HG03575 (cell line): ENCODE results near the gene GOLGA6L7.
"Not testable (repeated sequence)": the region's sequence is repeated elsewhere in the genome, so short reads cannot be mapped to it uniquely, and the experiment has no call there.

ENCODE experiments used
- ATAC-seq: cut with Tn5 transposase; IDR thresholded peaks from one replicate; pipeline ENCODE4 v1.9.1; 2021; ENCODE audit not compliant: unreplicated experiment, insufficient number of reproducible peaks, low FRiP score; ENCODE audit errors: extremely low read depth

Gene GOLGA6L7

DNA sequence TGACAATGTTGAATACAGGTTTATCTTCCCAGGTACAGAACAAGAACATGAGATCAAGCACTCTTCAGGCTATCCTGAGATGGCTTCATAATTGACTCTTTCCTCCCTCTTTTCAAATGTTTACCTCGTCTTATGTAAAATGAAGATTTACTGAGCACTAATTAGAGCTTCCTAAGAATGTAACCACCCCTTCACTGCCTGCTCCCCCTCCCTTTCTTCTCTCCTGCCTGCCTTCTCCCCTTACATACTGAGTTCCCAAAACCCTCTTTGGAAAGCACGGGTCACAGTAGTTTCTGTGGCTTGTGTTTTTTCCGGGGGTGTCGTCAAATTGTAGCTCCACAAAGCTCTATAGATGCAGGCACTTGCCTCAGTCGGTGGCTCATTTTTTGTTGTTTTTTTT, 5.2 kb upstream of the GOLGA6L7 start:
- not testable (repeated sequence) for ATAC-seq

DNA sequence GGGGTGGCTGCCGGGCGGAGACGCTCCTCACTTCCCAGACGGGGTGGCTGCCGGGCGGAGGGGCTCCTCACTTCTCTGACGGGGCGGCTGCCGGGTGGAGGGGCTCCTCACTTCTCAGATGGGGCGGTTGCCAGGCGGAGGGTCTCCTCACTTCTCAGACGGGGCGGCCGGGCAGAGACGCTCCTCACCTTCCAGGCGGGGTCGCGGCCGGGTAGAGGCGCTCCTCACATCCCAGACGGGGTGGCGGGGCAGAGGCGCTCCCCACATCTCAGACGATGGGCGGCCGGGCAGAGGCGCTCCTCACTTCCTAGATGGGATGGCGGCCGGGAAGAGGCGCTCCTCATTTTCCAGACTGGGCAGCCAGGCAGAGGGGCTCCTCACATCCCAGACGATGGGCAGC, 1.3 kb upstream of the GOLGA6L7 start:
- ATAC-seq, result not testable (repeated sequence)

DNA sequence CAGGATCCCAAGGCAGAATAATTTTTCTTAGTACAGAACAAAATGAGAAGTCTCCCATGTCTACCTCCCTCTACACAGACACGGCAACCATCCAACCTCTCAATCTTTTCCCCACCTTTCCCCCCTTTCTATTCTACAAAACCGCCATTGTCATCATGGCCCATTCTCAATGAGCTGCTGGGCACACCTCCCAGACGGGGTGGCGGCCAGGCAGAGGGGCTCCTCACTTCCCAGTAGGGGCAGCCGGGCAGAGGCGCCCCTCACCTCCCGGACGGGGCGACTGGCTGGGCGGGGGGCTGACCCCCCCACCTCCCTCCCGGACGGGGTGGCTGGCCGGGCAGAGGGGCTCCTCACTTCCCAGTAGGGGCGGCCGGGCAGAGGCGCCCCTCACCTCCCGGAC, 827 bp upstream of the GOLGA6L7 start:
- ATAC-seq, result not testable (repeated sequence)

DNA sequence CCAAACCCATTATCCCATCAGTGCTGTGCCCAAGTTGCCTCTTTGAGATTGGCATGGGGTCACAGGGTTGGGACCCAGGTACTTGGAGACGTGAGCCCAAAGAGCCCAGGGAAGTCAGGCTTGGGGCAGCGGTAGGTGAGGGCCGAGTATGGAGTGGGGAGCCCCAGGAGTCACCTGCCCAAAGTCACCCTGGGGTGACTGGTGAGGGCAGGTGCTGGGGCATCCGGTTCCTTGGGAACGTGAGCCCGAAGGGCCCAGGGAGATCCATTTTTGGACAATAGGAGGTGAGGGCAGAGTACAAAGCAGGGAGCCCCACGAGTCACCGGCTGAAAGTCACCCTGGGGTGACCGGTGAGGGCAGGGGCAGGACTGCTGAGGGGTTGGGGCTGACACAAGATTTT, 485 bp downstream of the GOLGA6L7 start:
- ATAC-seq, result not testable (repeated sequence)

DNA sequence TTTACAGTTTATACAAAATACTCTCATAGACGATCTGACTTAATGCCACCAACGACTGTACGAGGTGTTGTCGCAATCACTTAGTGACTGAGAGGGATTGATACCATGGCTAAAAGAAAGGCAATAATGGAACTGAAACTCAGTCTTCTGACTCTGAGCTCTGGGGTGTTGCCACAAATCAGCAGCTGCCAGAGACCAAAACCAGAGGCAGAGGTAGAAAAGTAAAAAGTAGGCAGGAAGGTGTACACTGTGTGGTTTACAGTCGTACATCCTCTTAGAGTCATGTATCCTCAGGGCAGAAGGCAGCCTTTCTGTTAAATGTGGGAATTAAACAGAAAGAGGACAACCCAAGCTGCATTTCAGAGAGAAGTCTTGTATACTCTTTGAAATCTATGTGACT, 1.2 kb downstream of the GOLGA6L7 start:
- not testable (repeated sequence) for ATAC-seq

DNA sequence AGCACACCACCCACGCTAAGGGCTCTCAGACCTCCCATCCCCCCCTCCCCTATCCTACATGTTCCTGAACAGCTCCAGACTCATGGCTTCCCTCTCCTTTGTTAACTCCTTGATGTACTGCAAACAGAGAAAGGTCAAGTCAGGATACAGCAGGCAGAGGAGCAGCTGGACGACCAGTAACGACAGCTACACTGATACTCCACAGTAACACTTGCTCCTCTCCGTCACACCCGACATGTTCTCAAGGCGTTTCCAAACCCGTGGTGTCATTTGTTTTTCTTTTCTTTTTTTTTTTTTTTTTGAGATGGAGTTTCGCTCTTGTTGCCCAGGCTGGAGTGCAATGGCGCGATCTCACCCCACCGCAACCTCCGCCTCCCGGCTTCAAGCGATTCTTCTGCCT, 4.3 kb downstream of the GOLGA6L7 start:
- ATAC-seq, result not testable (repeated sequence)

DNA sequence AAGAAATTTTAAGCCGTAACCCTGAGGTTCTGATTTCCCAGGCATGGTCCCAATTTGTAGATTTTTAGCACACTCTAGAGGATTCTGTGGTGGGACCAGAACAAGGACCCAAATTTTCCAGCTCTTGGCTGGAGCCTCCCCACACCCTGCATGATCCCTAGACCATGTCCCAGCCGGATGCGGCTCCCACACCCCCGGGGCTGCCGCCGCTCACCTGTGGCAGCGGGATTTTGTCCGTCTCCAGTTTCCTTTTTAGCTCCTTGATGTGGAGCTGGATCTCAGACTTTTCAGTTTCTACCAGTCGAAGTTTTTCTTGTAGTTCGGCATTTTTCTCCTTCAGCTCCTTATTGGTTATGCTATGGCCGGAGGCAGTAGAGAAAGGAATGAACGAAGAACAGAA, 4.9 kb downstream of the GOLGA6L7 start:
- ATAC-seq, result not testable (repeated sequence)

DNA sequence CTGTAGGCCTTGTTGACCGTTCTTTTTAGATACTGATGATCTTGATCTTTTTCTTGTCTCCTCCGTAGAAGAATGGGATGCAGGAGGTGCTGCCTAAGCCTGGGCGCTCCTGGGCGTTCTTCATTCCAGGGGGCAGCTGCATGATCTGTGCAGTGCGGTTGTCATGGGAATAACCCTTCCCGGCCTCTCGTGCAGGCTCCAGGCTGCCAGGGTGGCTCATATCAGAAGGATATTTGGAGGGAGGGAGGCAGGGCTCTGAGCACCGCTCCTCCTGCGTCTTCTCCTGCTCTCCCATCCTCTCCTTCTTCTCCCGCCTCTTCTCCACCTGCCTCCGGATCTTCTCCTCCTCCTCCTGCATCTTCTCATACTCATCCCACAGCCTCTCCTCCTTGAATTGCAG, 6.2 kb downstream of the GOLGA6L7 start:
- not testable (repeated sequence) for ATAC-seq

DNA sequence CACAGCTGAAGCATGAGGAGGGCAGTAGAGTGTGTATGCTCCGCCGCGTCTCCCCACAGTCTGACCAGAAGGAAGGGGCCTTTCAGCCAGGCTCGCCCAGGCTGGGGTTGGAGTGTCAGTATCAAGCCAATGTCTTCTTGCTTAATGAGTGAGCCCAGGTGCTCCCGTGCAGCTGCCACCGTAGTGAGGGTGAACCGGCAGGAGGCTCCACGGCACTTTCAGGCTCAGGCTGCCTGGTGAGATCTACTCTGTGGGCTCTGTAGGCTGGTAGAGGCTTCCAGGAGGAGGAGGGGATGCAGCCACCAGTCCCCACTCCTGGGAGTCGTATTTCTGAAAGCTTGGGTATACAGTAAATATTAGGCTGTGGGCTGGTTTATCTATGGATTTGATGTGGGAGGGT, 8.2 kb downstream of the GOLGA6L7 start:
- not testable (repeated sequence) for ATAC-seq

DNA sequence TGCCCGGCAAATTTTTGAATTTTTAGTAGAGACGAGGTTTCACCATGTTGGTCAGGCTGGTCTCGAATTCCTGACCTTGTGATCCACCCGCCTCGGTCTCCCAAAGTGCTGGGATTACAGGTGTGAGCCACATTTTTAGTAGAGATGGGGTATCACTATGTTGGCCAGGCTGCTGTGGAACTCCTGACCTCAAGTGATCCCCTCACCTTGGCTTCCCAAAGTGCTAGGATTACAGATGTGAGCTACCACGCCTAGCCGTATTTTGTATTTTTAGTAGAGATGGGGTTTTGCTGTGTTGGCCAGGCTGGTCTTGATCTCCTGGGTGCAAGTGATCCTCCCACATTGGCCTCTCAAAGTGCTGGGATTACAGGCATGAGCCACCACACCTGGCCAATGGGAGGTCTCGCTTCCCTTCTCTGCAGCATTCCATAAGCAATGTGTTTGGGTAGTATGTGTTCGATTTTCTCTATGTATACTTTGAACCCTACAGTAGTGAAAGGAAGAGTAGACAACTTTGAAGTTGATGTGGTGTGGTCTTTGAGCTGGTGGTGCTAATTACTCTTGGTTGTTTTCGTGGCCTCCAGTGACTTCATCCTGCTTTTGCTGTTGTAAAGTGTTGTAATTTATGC, 13.4 kb downstream of the GOLGA6L7 start:
- ATAC-seq, result not testable (repeated sequence)

DNA sequence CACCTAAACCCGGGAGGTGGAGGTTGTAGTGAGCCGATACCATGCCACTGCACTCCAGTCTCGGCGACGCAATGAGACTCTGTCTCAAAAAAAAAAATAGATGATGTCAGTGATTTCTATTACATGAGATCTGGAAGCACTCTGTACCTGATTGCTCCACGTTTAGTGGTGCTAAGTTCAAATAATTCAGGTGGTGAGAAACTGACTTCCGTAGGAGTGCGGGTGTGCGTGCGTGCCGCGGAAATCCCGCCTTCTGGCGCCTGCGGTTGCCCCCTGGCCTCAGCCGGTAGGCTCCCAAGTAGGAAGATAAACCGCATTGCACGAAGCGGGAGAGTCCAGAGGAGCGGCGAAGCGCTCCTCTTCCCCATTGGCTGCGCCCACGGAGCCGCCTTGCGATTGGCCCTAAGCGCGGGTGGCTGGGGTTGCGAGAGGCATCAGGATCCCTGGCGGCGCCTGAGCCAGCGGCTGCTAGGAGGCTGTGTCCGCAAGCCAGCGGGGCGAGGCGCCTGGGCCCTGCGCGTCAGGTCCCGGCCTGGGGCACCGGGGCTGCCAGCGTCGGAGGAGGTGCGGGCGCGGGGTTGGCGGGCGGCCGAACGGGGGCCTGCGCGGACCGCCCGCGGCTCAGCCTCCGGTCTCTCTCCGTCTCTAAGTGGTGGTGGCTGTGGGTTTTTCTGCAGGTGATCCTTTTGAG, 16.4 kb downstream of the GOLGA6L7 start:
- not testable (repeated sequence) for ATAC-seq

DNA sequence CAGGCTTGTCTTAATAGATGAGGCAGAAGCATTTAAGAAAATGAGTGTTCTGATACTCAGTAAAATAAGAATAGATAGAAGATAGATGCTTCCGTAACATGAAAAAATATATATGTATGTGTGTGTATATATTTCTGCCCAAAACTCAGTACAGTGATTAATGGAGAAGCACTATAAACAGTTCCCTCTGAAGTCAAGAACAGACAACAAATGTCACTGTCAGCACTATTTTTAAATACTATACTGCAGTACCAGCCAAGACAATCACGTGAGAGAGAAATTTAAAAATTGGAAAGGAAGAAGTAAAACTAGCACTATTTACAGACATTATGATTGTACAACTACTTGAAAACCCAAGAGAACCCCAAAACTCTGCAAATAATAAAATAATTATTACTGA, 27.0 kb downstream of the GOLGA6L7 start:
- not testable (repeated sequence) for ATAC-seq

DNA sequence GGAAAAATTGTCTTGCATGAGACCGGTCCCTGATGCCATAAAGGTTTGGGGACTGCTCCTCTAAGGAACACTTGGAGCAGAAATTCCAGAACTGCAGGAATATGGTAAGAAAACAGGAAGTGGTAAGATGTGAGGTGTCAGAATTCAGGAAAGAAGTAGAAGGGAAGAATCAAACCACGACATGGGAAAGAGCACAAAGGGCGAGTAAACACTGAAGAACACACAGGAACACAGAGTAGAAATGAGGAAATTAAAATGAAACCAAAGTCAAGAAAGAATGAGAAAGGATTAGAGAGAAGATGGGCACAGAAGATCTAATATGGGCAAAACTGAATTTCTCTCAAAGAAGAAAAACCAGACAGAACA, 28.5 kb downstream of the GOLGA6L7 start:
- not testable (repeated sequence) for ATAC-seq

DNA sequence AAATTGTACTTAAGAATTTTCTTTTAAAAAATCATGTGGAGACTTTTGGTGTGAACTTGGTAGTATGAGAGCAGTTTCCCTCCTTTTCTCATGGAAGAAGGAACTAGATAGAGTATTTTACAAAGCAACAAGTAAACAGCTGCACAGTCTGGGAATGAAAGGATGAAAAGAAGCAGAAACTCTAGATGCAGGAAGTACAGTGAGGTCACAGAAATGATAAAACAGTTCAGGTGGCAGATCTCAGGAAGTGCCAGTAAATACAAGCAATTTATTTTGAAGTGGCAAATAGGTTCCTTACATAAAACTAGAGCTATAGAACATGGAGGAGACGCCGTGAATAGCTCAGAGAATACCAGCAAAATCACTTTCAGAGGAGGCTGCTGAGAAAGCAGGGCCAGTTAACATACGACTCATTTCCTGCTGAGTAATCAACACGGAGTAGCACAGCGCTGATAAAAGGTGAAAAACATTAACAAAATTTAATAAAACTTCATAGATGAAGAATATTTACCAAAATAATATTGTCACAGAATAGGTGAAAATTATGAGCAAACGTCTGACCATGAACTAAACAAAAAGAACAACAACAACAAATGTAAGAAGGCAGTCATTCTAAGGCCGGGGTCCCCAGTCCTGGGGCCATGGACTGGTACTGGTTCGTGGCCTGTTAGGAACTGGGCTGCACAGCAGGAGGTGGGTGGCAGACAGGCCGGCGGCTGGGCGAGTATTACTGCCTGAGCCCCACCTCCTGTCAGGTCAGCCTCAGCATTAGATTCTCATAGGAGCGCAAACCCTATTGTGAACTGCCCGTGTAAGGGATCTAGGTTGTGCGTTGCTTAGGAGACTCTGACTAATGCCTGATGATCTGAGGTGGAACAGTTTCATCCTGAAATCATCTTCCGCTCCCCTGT, 29.2 kb downstream of the GOLGA6L7 start:
- ATAC-seq, result not testable (repeated sequence)

DNA sequence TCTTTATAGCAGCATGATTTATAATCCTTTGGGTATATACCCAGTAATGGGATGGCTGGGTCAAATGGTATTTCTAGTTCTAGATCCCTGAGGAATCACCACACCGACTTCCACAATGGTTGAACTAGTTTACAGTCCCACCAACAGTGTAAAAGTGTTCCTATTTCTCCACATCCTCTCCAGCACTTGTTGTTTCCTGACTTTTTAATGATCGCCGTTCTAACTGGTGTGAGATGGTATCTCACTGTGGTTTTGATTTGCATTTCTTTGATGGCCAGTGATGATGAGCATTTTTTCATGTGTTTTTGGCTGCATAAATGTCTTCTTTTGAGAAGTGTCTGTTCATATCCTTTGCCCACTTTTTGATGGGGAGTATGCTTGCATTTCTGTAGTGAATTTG, 30.3 kb downstream of the GOLGA6L7 start:
- ATAC-seq, result not testable (repeated sequence)

DNA sequence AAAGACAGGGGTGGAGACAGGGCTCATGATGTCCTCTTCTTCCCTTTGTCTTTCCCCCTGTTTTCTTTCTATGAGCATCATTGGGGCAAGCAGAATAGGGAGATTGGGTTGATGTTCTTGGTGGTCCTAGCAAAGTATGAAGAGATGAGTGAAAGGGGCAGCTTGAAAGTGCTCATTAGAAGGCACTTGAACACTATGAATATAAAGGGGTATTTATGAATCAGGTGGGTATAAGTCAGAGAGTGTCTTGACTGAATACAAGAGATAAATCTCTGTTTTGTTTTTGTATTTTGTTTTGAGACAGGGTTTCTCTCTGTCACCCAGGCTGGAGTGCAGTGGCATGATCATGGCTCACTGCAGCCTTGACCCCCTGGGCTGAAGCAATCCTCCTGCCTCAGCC, 34.4 kb downstream of the GOLGA6L7 start:
- not testable (repeated sequence) for ATAC-seq

DNA sequence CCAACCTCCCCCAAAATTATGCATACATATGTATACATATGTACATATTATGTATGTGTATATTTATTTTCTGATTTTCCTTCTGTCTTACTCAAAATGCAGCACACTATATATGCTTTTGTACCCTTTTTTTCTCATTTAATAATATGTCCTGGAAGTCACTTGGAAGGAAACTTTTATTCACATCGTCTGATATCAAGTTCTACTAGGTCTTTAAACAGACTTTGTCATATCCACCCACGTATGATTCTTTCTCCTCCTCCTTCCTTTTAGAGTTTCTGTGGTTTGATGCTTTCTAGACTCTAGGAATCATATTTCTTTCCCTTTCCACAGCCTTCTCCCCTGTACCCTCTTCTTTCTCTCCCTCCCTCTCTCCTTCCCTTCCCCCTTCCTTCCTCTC, 35.1 kb downstream of the GOLGA6L7 start:
- ATAC-seq, result not testable (repeated sequence)

DNA sequence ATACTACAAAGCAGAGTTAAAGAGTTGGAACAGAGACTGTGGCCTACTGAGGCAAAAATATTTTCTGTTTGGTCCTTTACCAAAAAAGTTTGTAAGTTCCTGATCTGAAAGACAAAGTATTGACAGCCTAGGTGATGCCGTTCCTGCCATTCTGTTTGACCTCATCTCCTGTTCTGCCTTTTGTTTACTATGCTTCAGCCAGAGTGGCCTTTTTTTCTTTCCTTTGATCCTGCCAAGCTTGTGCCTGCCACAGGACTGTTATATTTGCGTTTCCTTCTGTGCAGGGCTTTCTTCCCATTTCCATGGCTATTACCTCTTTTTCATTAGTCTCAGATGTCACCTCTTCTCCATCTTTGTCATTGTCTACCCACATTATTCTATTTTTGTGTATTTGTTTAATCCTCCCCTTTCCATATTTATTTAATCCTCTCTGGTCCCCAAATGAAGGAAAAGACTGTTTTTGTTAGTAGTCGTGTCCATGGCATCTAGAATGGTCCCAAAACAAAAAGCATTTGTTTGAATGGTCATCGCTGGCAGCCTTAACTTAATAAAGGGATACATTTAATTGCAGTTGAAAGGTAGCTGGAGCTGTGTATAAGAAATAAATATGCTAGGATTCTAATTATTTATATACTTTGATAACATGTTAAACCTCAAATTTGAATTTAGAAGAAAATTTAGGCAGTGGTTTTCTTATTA, 36.4 kb downstream of the GOLGA6L7 start:
- ATAC-seq, result not testable (repeated sequence)

DNA sequence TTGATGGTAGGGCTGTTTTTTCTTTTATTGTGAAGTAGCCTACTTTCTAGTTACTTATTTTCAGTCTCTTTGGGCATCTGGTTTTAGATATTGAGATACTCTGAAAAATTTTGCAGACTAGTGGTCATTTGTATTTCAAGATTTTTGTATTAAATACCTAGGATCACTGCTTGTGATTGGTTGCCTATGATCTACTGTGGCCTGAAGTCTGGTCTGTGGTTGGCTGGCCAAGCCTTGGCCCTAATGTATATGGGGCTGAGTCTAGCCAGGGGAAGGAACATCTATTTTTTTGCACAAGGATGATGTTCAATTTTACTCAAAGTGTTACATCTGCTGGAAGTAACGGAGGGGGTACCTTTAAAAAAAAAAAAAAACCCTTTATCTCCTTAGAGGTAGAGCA, 38.0 kb downstream of the GOLGA6L7 start:
- not testable (repeated sequence) for ATAC-seq
